Activated T-helper 1 cell treated with anti-CD3 and anti-CD28 coated beads, Interleukin-12 subunit alpha, Interleukin-12 subunit beta, Interleukin-2, Interleukin-4 antibody, amounts not matched to agents 30 ng/mL and 10 ng/mL and 1 ng/mL, durations not matched to agents 14 hours and 24 hours and 36 hours (primary cell): ENCODE results near the gene SESN2. TPM values are rescaled to one million over a fixed set of nuclear protein-coding genes. Genes with fewer than 3 reads are reported as not detected.

Source experiments
- DNase-seq: peaks from one replicate; pipeline ENCODE4 v3.0.0; 2021; ENCODE audit warnings: low spot score
- H3K27ac Mint-ChIP-seq: one replicate; pipeline ENCODE4 v1.8.0; 2021; ENCODE audit warnings: mild to moderate bottlenecking, mixed read lengths
- H3K27me3 Mint-ChIP-seq: one replicate; pipeline ENCODE4 v1.8.0; 2022; ENCODE audit warnings: mild to moderate bottlenecking, moderate library complexity, mixed read lengths; ENCODE audit not compliant: insufficient read depth
- H3K36me3 Mint-ChIP-seq: one replicate; pipeline ENCODE4 v1.8.0; 2021; ENCODE audit warnings: low read depth, mixed read lengths
- H3K4me1 Mint-ChIP-seq: one replicate; pipeline ENCODE4 v1.8.0; 2021; ENCODE audit warnings: low read depth, mixed read lengths
- H3K4me3 Mint-ChIP-seq: one replicate; pipeline ENCODE4 v1.8.0; 2021; ENCODE audit warnings: mild to moderate bottlenecking, moderate library complexity, mixed read lengths
- H3K9me3 Mint-ChIP-seq: one replicate; pipeline ENCODE4 v1.8.0; 2021; ENCODE audit warnings: mixed read lengths
- intact Hi-C: fragments of 100-400 bp; cut with micrococcal nuclease; formaldehyde crosslinking; loops from one replicate; pipeline ENCODE4 v1.15.1; 2024
- total RNA-seq: library from RNA; stranded (reverse); gene quantifications from 2 replicates; pipeline ENCODE4 v1.2.3, GENCODE V29; 2022

SESN2 gene
- total RNA-seq, 1 donor from 2014 or later = 19.3 TPM

GRCh38 chr1:28280501-28280900 is 21.2 kb downstream of the SESN2 start:
- Mint-ChIP-seq H3K27me3 (no peaks in the 10 kb centered on the region), H3K27ac (no peak overlapping the region), H3K9me3 (no peaks in the 10 kb centered on the region), H3K36me3 (peaks cover 20% of the 10 kb centered on the region), H3K4me1 (peaks cover 8% of the 10 kb centered on the region), H3K4me3 (no peak overlapping the region)
- intact Hi-C loops = no loop called here
- DNase-seq = no peak

- Mint-ChIP-seq H3K36me3 (peaks cover 20% of the 10 kb centered on the region), H3K27me3 (no peaks in the 10 kb centered on the region), H3K27ac (no peak overlapping the region), H3K9me3 (no peaks in the 10 kb centered on the region), H3K4me1 (peaks cover 8% of the 10 kb centered on the region), H3K4me3 (no peak overlapping the region)
- DNase-seq = no peak
- intact Hi-C loops = no loop called here
Observed at GRCh38 chr1:28280977-28281381, 21.7 kb downstream of the SESN2 start.

GRCh38 chr1:28281608-28282425 is 22.5 kb downstream of the SESN2 start:
- Mint-ChIP-seq H3K4me1 (peaks cover 8% of the 10 kb centered on the region), H3K36me3 (peaks cover 20% of the 10 kb centered on the region), H3K27me3 (no peaks in the 10 kb centered on the region), H3K9me3 (no peaks in the 10 kb centered on the region), H3K4me3 (no peak overlapping the region), H3K27ac (no peak overlapping the region)
- no peak for DNase-seq
- intact Hi-C loops = no loop called here

DNA sequence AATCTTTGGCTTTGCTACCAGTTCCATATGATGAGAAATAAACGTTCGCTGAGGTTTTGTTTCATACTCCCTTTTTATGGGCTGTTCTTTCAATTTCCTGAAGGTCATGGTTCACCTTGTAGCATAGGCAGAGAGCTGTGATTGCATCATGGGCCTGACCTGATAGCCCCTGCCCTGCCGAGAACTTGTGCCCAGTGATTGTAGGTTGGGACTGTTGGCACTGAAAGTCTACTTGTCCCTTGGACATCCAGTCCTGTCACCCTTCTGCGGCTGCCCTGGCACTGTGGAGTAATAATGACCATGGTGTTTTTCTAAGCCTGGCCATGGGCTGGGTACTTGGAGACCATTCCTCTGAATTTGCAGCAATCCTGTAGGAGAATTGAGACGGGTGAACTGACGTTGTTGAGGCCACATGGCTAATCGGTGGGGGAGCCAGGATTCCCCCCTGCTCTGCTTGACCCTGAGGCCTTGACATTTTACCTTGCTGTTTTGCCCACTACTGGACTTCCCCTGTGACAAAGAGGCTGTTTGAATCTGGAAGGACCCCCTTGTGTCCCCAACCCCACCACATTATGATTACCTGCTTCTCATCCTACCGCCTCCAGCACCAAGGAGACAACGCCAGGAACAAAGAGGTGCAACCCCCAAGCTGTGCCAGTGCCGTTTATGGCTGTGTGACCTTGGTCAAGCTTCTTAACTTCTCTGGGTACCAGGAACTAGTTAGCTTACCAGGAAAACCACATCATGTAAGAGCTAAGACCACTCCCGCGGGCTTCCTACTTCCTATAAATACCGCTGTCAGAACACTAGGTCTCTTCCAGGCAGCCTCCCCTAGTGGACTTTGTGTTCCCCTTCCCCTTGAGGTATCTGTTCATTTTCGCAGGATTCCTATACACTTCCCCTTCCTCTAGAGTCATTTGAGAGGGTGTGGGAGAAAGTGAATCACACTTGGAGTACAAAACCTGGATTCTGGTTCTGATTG is 23.4 kb downstream of the SESN2 start:
- Mint-ChIP-seq H3K36me3 (peaks cover 16% of the 10 kb centered on the region), H3K27ac (no peak overlapping the region), H3K4me1 (peaks cover 8% of the 10 kb centered on the region), H3K27me3 (no peaks in the 10 kb centered on the region), H3K9me3 (no peaks in the 10 kb centered on the region), H3K4me3 (no peak overlapping the region)
- intact Hi-C loops = no loop called here
- DNase-seq = no peak

DNA sequence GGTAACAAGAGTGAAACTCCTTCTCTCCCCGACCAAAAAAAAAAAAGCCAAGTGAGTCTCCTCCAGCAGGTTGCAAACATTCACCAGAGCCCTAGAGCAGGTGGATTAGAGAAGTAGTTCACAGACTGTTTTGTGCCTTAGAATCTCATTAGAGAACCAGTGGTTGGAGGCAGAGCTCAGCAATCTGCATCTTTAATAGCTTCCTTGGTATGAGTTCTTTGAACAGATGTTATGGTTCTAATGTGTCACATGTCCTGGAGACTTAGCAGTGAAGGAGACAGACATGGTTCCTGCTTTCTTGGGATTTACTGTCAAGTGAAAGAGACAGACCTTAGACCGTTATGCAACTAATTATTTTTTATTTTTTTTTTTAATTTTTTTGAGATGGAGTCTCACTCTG is 26.8 kb downstream of the SESN2 start:
- no peaks in the 10 kb centered on the region for H3K9me3 Mint-ChIP-seq
- H3K4me3 Mint-ChIP-seq = no peak overlapping the region
- peaks cover 8% of the 10 kb centered on the region for H3K4me1 Mint-ChIP-seq
- H3K27me3 Mint-ChIP-seq = no peaks in the 10 kb centered on the region
- peaks cover 5% of the 10 kb centered on the region for H3K36me3 Mint-ChIP-seq
- no peak for DNase-seq
- no peak overlapping the region for H3K27ac Mint-ChIP-seq
- intact Hi-C loops = no loop called here

- intact Hi-C loops = no loop called here
- Mint-ChIP-seq H3K4me1 (no peaks in the 10 kb centered on the region), H3K27me3 (no peaks in the 10 kb centered on the region)
Observed at GRCh38 chr1:28288487-28288886, 29.2 kb downstream of the SESN2 start.

GRCh38 chr1:28290851-28291250 is 31.5 kb downstream of the SESN2 start:
- Mint-ChIP-seq H3K27ac (no peak overlapping the region), H3K4me1 (no peaks in the 10 kb centered on the region), H3K4me3 (no peak overlapping the region), H3K9me3 (no peaks in the 10 kb centered on the region), H3K27me3 (no peaks in the 10 kb centered on the region), H3K36me3 (no peaks in the 10 kb centered on the region)
- intact Hi-C loops = no loop called here
- DNase-seq = no peak

More at GRCh38 chr1:28288487-28288886, 29.2 kb downstream of the SESN2 start:
- Mint-ChIP-seq H3K27ac (no peak overlapping the region), H3K9me3 (no peaks in the 10 kb centered on the region), H3K36me3 (no peaks in the 10 kb centered on the region), H3K4me3 (no peak overlapping the region)
- DNase-seq = no peak

GRCh38 chr1:28291711-28292110 is 32.4 kb downstream of the SESN2 start:
- intact Hi-C loops = no loop called here
- Mint-ChIP-seq H3K36me3 (no peaks in the 10 kb centered on the region), H3K4me1 (peaks cover 2% of the 10 kb centered on the region), H3K27ac (no peak overlapping the region), H3K9me3 (no peaks in the 10 kb centered on the region), H3K27me3 (peaks cover 3% of the 10 kb centered on the region), H3K4me3 (no peak overlapping the region)
- no peak for DNase-seq

DNA sequence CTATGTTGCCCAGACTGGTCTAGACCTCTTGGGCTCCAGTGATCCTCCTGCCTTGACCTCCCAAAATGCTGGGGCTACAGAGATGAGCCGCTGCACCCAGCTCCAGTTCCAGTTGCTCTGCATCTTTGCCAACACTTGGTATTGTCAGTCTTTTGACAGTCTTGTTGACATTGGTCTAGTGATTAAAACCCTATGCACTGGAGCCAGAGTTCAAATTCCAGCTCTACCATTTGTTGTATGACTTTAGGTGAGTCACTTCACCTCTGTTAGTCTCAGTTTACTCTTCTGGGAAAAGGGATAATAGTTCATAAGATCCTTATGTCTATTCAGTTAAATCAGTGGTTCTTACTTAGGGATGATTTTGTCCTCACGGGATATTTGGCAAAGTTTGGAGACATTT is 36.6 kb downstream of the SESN2 start:
- no peaks in the 10 kb centered on the region for H3K36me3 Mint-ChIP-seq
- H3K9me3 Mint-ChIP-seq = no peaks in the 10 kb centered on the region
- intact Hi-C loops = no loop called here
- peaks cover 3% of the 10 kb centered on the region for H3K27me3 Mint-ChIP-seq
- no peak overlapping the region for H3K4me3 Mint-ChIP-seq
- no peak for DNase-seq
- no peak overlapping the region for H3K27ac Mint-ChIP-seq
- H3K4me1 Mint-ChIP-seq = peaks cover 19% of the 10 kb centered on the region

DNA sequence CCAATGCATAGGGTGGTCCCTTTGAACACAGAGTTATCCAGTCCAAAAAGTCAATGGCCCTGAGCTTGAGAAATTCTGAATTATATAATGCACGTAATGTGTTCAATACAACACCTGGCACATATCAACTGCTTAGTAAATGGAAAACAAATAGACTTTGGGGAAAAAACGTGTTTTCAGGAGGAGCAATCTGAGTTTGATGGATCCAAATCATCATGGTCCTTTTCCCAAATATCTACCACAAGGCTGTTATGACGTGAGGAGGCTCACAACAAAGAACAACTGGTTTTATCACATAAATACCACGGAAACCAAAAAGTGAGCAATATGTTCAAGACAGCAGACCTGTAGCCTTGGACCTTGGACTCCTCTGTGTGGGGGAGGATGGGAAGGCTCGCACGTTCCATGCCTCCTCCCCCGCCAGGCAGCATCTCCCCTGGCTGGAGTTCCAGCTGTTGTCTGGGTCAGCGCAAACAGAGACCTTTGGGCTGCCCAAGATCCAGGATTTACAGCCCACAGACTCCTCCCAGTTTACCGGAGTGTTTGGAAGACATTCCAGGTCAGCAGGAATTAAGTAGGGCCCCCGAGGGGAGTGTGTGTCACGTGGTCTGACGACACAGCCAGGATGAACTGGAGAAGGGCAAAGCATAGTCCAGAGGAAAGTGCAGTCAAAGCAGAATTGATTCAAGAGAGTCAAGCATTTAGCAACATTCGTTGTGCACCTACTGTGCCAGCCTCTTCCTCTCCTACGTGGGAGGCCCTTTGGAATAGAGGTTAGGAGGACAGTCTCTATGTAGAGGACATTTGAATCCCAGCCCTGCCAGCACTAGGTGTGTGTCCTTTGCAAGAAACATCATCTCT is 37.3 kb downstream of the SESN2 start:
- intact Hi-C loops = no loop called here
- Mint-ChIP-seq H3K27me3 (peaks cover 3% of the 10 kb centered on the region), H3K4me3 (no peak overlapping the region), H3K4me1 (peaks cover 19% of the 10 kb centered on the region), H3K9me3 (no peaks in the 10 kb centered on the region), H3K36me3 (no peaks in the 10 kb centered on the region), H3K27ac (no peak overlapping the region)
- no peak for DNase-seq

DNA sequence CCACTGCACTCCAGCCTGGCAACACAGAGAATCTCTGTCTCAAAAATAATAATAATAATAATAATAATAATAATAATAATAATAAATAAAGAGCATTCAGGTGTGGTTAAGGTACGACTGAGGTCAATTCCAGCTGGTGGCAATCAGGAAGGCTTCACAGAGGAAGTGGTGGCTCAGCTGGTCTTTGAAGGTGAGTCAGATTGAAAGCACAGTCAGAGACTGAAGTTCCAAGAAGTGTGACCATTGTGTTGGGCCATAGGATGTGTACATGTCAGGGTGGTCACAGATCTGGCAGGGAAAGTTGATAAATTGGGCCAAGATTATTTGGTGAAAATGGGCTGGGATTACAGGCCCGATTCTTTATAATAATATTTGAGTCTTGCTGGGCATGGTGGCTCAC is 38.5 kb downstream of the SESN2 start:
- no peak overlapping the region for H3K27ac Mint-ChIP-seq
- intact Hi-C loops = no loop called here
- no peak for DNase-seq
- peaks cover 3% of the 10 kb centered on the region for H3K27me3 Mint-ChIP-seq
- no peaks in the 10 kb centered on the region for H3K9me3 Mint-ChIP-seq
- H3K4me3 Mint-ChIP-seq = no peak overlapping the region
- peaks cover 19% of the 10 kb centered on the region for H3K4me1 Mint-ChIP-seq
- H3K36me3 Mint-ChIP-seq = no peaks in the 10 kb centered on the region

DNA sequence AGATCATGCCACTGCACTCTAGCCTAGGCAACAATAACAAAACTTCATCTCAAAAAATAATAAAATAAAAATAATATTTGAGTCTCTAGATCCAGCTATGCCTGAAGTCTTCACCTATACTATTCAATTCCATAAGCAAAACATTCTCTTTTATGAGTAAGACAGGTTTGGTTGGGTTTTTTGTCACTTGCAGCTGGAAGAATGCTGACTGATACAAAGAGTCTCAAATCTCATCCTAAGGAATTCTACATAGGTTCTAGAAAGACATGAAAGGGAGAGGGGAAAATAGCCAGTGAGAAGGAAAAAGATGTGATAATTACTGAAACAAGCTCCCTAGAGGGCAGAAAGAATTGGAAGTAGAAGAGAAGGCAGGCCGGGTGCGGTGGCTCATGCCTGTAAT is 39.1 kb downstream of the SESN2 start:
- H3K9me3 Mint-ChIP-seq = no peaks in the 10 kb centered on the region
- H3K36me3 Mint-ChIP-seq = no peaks in the 10 kb centered on the region
- intact Hi-C loops = no loop called here
- peaks cover 7% of the 10 kb centered on the region for H3K27me3 Mint-ChIP-seq
- H3K27ac Mint-ChIP-seq = no peak overlapping the region
- H3K4me3 Mint-ChIP-seq = no peak overlapping the region
- H3K4me1 Mint-ChIP-seq = peaks cover 19% of the 10 kb centered on the region
- no peak for DNase-seq
